HFFc6 (cell line): Measurements from ENCODE around the gene PRR9. TPM values are rescaled to one million over a fixed set of nuclear protein-coding genes. Genes with fewer than 3 reads are reported as not detected.

Experiments used
- DNase-seq: peaks from one replicate; pipeline ENCODE4 v3.0.0-alpha.2; 2018
- H3K27ac Mint-ChIP-seq: 2 replicates; pipeline ENCODE4 v1.8.0; 2020; ENCODE audit warnings: mild to moderate bottlenecking, mixed read lengths
- H3K27me3 Mint-ChIP-seq: 2 replicates; pipeline ENCODE4 v1.8.0; 2021; ENCODE audit warnings: mild to moderate bottlenecking, moderate library complexity, mixed read lengths; ENCODE audit not compliant: insufficient read depth
- H3K36me3 Mint-ChIP-seq: 2 replicates; pipeline ENCODE4 v1.8.0; 2021; ENCODE audit warnings: low read depth, mixed read lengths
- H3K4me1 Mint-ChIP-seq: 2 replicates; pipeline ENCODE4 v1.8.0; 2020; ENCODE audit warnings: low read depth, mixed read lengths
- H3K4me3 Mint-ChIP-seq: 2 replicates; pipeline ENCODE4 v1.8.0; 2020; ENCODE audit warnings: mild to moderate bottlenecking, moderate library complexity, mixed read lengths
- H3K9me3 Mint-ChIP-seq: 2 replicates; pipeline ENCODE4 v1.8.0; 2020; ENCODE audit warnings: mild to moderate bottlenecking, mixed read lengths
- total RNA-seq, 6 experiments: library from RNA; stranded (reverse); fragmentation: NEBNext Ultra II Directional; extraction: Animal tissue kit (Norgen Biotek cat#: 25700); gene quantifications; 2 replicates in 1 of 6; 3 replicates in 5 of 6; pipeline ENCODE4 v1.2.3, GENCODE V29; 2021
- TF ChIP-seq, protein P1 (sequence below): fragments of 200-600 bp; sonication (generic); IDR thresholded peaks from 2 replicates; pipeline ENCODE4 v1.5.0; 2021; ENCODE audit warnings: antibody characterized with exemption, mild to moderate bottlenecking

PRR9 gene
- total RNA-seq, 6 experiments from 2014 or later, result not detected

DNA sequence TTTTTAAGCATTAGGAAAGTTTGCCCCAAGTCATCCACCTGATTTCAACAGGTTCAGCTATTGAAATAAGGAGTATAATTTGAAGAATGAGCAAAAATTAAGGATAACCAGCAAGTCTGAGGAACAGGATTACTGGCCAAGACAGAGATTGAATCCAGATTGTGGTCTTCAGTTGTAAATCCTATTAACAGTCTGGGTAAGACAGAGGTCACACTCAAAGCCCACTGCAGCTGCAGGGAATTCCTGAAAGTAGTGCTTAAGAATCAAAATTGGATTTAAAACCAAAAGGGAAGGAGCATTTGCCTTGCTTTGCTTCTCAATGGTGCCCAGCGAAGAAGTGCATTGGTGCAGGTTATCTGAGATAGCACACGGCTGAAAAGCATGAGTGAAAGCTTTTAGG lies 35.7 kb downstream of the PRR9 start:
- Mint-ChIP-seq H3K27ac (no peak overlapping the region), H3K4me3 (no peak overlapping the region), H3K27me3 (peaks cover 2% of the 10 kb centered on the region), H3K36me3 (no peaks in the 10 kb centered on the region), H3K9me3 (no peaks in the 10 kb centered on the region), H3K4me1 (no peaks in the 10 kb centered on the region)
- DNase-seq, result no peak
- TF ChIP-seq, protein P1, sequence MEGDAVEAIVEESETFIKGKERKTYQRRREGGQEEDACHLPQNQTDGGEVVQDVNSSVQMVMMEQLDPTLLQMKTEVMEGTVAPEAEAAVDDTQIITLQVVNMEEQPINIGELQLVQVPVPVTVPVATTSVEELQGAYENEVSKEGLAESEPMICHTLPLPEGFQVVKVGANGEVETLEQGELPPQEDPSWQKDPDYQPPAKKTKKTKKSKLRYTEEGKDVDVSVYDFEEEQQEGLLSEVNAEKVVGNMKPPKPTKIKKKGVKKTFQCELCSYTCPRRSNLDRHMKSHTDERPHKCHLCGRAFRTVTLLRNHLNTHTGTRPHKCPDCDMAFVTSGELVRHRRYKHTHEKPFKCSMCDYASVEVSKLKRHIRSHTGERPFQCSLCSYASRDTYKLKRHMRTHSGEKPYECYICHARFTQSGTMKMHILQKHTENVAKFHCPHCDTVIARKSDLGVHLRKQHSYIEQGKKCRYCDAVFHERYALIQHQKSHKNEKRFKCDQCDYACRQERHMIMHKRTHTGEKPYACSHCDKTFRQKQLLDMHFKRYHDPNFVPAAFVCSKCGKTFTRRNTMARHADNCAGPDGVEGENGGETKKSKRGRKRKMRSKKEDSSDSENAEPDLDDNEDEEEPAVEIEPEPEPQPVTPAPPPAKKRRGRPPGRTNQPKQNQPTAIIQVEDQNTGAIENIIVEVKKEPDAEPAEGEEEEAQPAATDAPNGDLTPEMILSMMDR, result no peak

DNA sequence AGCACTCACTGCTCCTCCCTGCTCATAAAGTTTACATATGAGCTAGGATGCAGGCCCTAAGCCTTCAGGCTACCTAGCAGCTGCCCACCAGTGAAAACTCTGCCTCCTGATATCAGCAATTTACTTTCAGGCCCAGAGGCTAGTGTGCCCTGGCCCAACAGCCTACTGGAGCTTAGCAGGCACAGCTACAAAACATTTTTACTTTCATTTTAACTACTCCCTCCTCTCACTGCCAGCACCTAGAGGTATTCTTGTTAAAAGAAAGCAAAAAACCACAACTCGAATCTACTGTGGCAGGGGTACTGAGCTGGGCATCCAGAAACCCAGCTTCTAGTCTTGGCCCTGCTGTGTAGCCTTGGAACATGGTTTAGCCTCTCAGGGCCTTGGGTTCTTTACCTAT lies 36.3 kb downstream of the PRR9 start:
- TF ChIP-seq, protein P1, result no peak
- Mint-ChIP-seq H3K9me3 (no peaks in the 10 kb centered on the region), H3K4me1 (no peaks in the 10 kb centered on the region), H3K36me3 (no peaks in the 10 kb centered on the region), H3K27ac (no peak overlapping the region), H3K4me3 (no peak overlapping the region), H3K27me3 (peaks cover 2% of the 10 kb centered on the region)
- no peak for DNase-seq

DNA sequence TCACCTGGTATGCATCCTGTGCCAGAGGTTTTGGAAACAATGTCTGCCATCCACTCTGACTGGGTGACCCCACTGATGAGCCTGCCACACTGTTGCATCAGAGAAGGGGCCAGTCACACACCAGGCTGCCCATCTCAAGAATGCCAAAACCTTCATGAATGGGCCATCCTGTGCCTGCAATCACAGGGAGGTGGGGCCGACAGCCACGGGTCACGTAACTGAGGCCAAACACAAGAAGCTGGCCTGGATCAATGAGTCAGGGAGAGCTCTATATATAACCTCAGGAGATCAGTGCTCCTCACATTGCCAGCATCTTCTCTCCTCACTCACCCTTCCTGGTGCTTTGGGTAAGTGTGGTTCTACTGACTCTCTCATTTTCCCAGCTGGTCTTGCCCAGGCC lies 42.0 kb downstream of the PRR9 start, which contains the start of gene LORICRIN:
Gene LORICRIN, plus strand, starts transcription at position 301 of the 400 bp plus-strand sequence. CDS start 1,263 bp downstream, outside the sequence.
- H3K36me3 Mint-ChIP-seq, result no peaks in the 10 kb centered on the region
- H3K27me3 Mint-ChIP-seq, result peaks cover 32% of the 10 kb centered on the region
- H3K9me3 Mint-ChIP-seq, result no peaks in the 10 kb centered on the region
- DNase-seq, result no peak
- no peak within 1 kb of the TSS for H3K4me3 Mint-ChIP-seq
- H3K4me1 Mint-ChIP-seq, result no peaks in the 10 kb centered on the region
- no peak within 1 kb of the TSS for H3K27ac Mint-ChIP-seq
- TF ChIP-seq, protein P1, result no peak

DNA sequence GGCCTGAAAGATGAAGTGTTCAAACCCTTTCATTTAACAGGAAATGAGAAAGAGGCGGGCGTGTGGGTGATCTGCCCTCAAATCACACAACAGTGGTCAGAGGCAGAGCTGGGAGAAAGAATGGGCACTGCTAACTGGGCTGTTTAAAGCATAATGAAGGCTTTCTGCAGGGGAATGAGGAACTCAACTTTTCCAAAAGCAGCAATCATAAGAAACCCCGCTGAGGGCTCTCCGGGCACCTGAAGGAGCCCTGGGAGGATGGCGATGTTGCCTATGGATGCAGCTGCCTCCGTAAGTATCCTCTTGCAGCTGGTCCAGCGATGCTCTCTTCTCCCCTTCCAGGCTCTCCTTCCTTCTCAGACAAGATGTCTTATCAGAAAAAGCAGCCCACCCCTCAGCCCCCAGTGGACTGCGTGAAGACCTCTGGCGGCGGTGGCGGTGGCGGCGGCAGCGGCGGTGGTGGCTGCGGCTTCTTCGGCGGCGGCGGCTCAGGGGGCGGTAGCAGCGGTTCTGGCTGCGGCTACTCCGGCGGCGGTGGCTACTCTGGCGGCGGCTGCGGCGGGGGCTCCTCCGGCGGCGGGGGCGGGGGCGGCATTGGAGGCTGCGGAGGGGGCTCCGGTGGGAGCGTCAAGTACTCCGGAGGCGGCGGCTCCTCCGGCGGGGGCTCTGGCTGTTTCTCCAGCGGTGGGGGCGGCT lies 43.3 kb downstream of the PRR9 start:
- H3K27ac Mint-ChIP-seq, result no peak overlapping the region
- peaks cover 32% of the 10 kb centered on the region for H3K27me3 Mint-ChIP-seq
- H3K4me3 Mint-ChIP-seq, result no peak overlapping the region
- TF ChIP-seq, protein P1, result no peak
- H3K9me3 Mint-ChIP-seq, result no peaks in the 10 kb centered on the region
- H3K4me1 Mint-ChIP-seq, result no peaks in the 10 kb centered on the region
- no peaks in the 10 kb centered on the region for H3K36me3 Mint-ChIP-seq
- no peak for DNase-seq

DNA sequence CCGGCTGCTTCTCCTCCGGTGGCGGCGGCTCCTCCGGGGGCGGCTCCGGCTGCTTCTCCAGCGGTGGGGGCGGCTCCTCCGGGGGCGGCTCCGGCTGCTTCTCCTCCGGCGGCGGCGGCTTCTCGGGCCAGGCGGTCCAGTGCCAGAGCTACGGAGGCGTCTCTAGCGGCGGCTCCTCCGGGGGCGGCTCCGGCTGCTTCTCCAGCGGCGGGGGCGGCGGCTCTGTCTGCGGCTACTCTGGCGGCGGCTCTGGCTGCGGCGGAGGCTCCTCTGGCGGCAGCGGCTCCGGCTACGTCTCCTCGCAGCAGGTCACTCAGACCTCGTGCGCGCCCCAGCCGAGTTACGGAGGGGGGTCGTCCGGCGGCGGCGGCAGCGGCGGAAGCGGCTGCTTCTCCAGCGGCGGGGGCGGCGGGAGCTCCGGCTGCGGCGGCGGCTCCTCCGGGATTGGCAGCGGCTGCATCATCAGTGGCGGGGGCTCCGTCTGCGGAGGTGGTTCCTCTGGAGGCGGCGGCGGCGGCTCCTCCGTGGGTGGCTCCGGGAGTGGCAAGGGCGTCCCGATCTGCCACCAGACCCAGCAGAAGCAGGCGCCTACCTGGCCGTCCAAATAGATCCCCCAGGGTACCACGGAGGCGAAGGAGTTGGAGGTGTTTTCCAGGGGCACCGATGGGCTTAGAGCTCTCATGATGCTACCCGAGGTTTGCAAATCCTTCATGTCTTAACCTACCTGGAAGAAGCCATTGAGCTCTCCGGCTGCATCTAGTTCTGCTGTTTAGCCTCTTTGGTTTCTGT lies 44.1 kb downstream of the PRR9 start:
- Mint-ChIP-seq H3K27ac (no peak overlapping the region), H3K27me3 (peaks cover 34% of the 10 kb centered on the region), H3K9me3 (no peaks in the 10 kb centered on the region), H3K4me1 (no peaks in the 10 kb centered on the region), H3K4me3 (peak overlapping the region; percentile 4; the same call in 1 of the 2 replicates), H3K36me3 (no peaks in the 10 kb centered on the region)
- TF ChIP-seq, protein P1, result no peak
- no peak for DNase-seq
